IMR-90 (cell line): ENCODE results near the gene RPL41. TPM values are rescaled to one million over a fixed set of nuclear protein-coding genes. Genes with fewer than 3 reads are reported as not detected.
"Not testable (repeated sequence)": the region's sequence is repeated elsewhere in the genome, so short reads cannot be mapped to it uniquely, and the experiment has no call there.

Source experiments
- ATAC-seq: fragments of 200-7000 bp; cut with Tn5 transposase; 2 replicates; pipeline ENCODE4 v1.9.1; 2020; ENCODE audit warnings: low read depth, mild to moderate bottlenecking, moderate library complexity
- BruUV-seq: library from RNA; stranded (reverse); fragments of 400-500 nt; replicated peaks from 2 replicates; lab custom pipeline; 2021; lab: Mats Ljungman, UMichigan
- CTCF ChIA-PET: fragments of 300-600 bp; formaldehyde crosslinking; extraction: SDS; loops from one replicate; lab custom pipeline; 2021; ENCODE audit warnings: antibody characterized with exemption; lab: Yijun Ruan, JAX
- POLR2A ChIA-PET: fragments of 300-600 bp; sonication (Branson Sonifier 250); formaldehyde crosslinking; loops from one replicate; lab custom pipeline; 2022; ENCODE audit warnings: antibody characterized with exemption; ENCODE audit not compliant: unreplicated experiment; lab: Charles Lee
- DNase-seq: peaks from one replicate; pipeline ENCODE4 v3.0.0; 2013
- H2AFZ ChIP-seq: replicated peaks from 2 replicates; pipeline ENCODE3; 2013; ENCODE audit warnings: low read length, mild to moderate bottlenecking; ENCODE audit not compliant: poor library complexity
- H2AK5ac ChIP-seq: 2 replicates; pipeline ENCODE4 v1.6.1; 2013; ENCODE audit warnings: low read depth, low read length, inconsistent platforms
- H2AK9ac ChIP-seq: replicated peaks from 2 replicates; pipeline ENCODE3; 2013; ENCODE audit warnings: mild to moderate bottlenecking, low read depth, low read length, moderate library complexity; ENCODE audit not compliant: poor library complexity
- H2BK120ac ChIP-seq: 2 replicates; pipeline ENCODE4 v1.6.1; 2013; ENCODE audit warnings: low read depth, low read length, inconsistent platforms
- H2BK15ac ChIP-seq: 3 replicates; pipeline ENCODE4 v1.6.1; 2013; ENCODE audit warnings: low read depth, low read length, inconsistent platforms
- H2BK20ac ChIP-seq: 2 replicates; pipeline ENCODE4 v1.6.1; 2013; ENCODE audit warnings: low read depth, mild to moderate bottlenecking, inconsistent platforms, low read length, moderate library complexity
- H2BK5ac ChIP-seq: 2 replicates; pipeline ENCODE4 v1.6.1; 2013; ENCODE audit warnings: mild to moderate bottlenecking, low read depth, low read length, inconsistent platforms; ENCODE audit not compliant: poor library complexity, severe bottlenecking
- H3K14ac ChIP-seq: replicated peaks from 2 replicates; pipeline ENCODE4 v1.6.1; 2013; ENCODE audit warnings: low read depth, low read length, inconsistent platforms
- H3K18ac ChIP-seq: 2 replicates; pipeline ENCODE4 v1.6.1; 2013; ENCODE audit warnings: low read depth, low read length, control low read depth
- H3K23ac ChIP-seq: 2 replicates; pipeline ENCODE4 v1.6.1; 2013; ENCODE audit warnings: low read depth, low read length, inconsistent platforms
- H3K27ac ChIP-seq: 2 replicates; pipeline ENCODE4 v1.5.1; 2013; ENCODE audit warnings: mild to moderate bottlenecking, control low read depth, low read length; ENCODE audit not compliant: insufficient read depth
- H3K27me3 ChIP-seq: 2 replicates; pipeline ENCODE4 v1.6.1; 2013; ENCODE audit warnings: low read length; ENCODE audit not compliant: control insufficient read depth, insufficient read depth
- H3K36me3 ChIP-seq: 2 replicates; pipeline ENCODE4 v1.6.1; 2013; ENCODE audit warnings: low read length, mixed read lengths; ENCODE audit not compliant: control insufficient read depth, insufficient read depth
- H3K4ac ChIP-seq: 2 replicates; pipeline ENCODE4 v1.6.1; 2013; ENCODE audit warnings: low read depth, low read length, inconsistent platforms
- H3K4me1 ChIP-seq: 2 replicates; pipeline ENCODE4 v1.6.1; 2013; ENCODE audit warnings: low read length, mixed read lengths; ENCODE audit not compliant: control insufficient read depth, insufficient read depth
- H3K4me2 ChIP-seq: 2 replicates; pipeline ENCODE4 v1.6.1; 2013; ENCODE audit warnings: low read depth, mild to moderate bottlenecking, control low read depth, low read length, moderate library complexity
- H3K4me3 ChIP-seq: 2 replicates; pipeline ENCODE4 v1.5.1; 2013; ENCODE audit warnings: low read depth, mild to moderate bottlenecking, control low read depth, low read length, moderate library complexity; ENCODE audit not compliant: insufficient read depth
- H3K56ac ChIP-seq: 2 replicates; pipeline ENCODE4 v1.6.1; 2013; ENCODE audit warnings: low read length, inconsistent platforms; ENCODE audit not compliant: insufficient read depth; ENCODE audit errors: extremely low read depth
- H3K79me1 ChIP-seq, 2 experiments: 2 replicates each; pipeline ENCODE4 v1.6.1; 2013; ENCODE audit warnings: low read length in 2 of 2, inconsistent platforms in 1 of 2, low read depth in 1 of 2
- H3K9ac ChIP-seq: 2 replicates; pipeline ENCODE4 v1.6.1; 2013; ENCODE audit warnings: low read depth, low read length, control low read depth
- H3K9me1 ChIP-seq: 2 replicates; pipeline ENCODE4 v1.6.1; 2013; ENCODE audit warnings: low read length, inconsistent platforms; ENCODE audit not compliant: insufficient read depth
- H3K9me3 ChIP-seq: 2 replicates; pipeline ENCODE4 v1.6.1; 2013; ENCODE audit warnings: low read length; ENCODE audit not compliant: control insufficient read depth, insufficient read depth
- H4K20me1 ChIP-seq: 2 replicates; pipeline ENCODE4 v1.6.1; 2013; ENCODE audit warnings: low read length, inconsistent platforms; ENCODE audit not compliant: insufficient read depth
- H4K5ac ChIP-seq: 2 replicates; pipeline ENCODE4 v1.6.1; 2013; ENCODE audit warnings: mild to moderate bottlenecking, low read depth, low read length, control low read depth
- H4K8ac ChIP-seq, 2 experiments: 2 replicates each; pipeline ENCODE4 v1.6.1; 2013; ENCODE audit warnings: low read depth in 2 of 2, low read length in 2 of 2, control low read depth in 1 of 2, inconsistent platforms in 1 of 2
- H4K91ac ChIP-seq: 2 replicates; pipeline ENCODE4 v1.6.1; 2013; ENCODE audit warnings: low read depth, low read length, inconsistent platforms; ENCODE audit not compliant: insufficient read depth
- WGBS, 2 experiments: methylation state at CpG; one replicate each; pipeline versions ENCODE4 v1.1.5 to v1.1.7; 2013; ENCODE audit warnings: missing lambda C conversion rate in 2 of 2; ENCODE audit not compliant: insufficient read length in 1 of 2; ENCODE audit errors: extremely low coverage in 2 of 2; 5-methylcytosine and 5-hydroxymethylcytosine counted together
- dilution Hi-C: fragments of 300-500 bp; cut with HindIII; formaldehyde crosslinking; loops from one replicate; pipeline ENCODE4 v1.14.3; 2018; ENCODE audit warnings: low sequenced_read_pairs; ENCODE audit not compliant: unreplicated experiment
- in situ Hi-C: fragments of 300-500 bp; cut with MboI; formaldehyde crosslinking; loops from 3 replicates; pipeline ENCODE4 v1.14.3; 2019; ENCODE audit warnings: low sequenced_read_pairs, inconsistent platforms, mixed read lengths
- intact Hi-C: fragments of 100-400 bp; cut with micrococcal nuclease; formaldehyde crosslinking; loops from 2 replicates; pipeline ENCODE4 v1.10.0; 2022
- polyA plus RNA-seq, 3 experiments: library from polyadenylated mRNA; depleted of rRNA; stranded (reverse); fragments of >200 nt; gene quantifications; 2 replicates each; pipeline ENCODE4 v1.2.3, GENCODE V29; 2012; ENCODE audit warnings: low replicate concordance in 1 of 3
- total RNA-seq: library from RNA; depleted of rRNA; stranded (reverse); fragments of >200 nt; gene quantifications from 2 replicates; pipeline ENCODE4 v1.2.3, GENCODE V29; 2012

Gene RPL41
- total and polyA plus RNA-seq, 2 of the 4 experiments (the other 2 are of a cell fraction), result 1,119 to 9,394 TPM

- peaks cover 27 to 69% of the 10 kb centered on the region in 2 experiments for H3K79me1 ChIP-seq
- BruUV-seq, H2BK120ac ChIP-seq, H3K56ac ChIP-seq, ATAC-seq, H2BK5ac ChIP-seq, H4K5ac ChIP-seq, in situ Hi-C loops, intact Hi-C loops, H2AFZ ChIP-seq, H3K27me3 ChIP-seq, H3K14ac ChIP-seq, H3K23ac ChIP-seq, H2AK9ac ChIP-seq, H3K18ac ChIP-seq, H3K9me3 ChIP-seq, H3K9me1 ChIP-seq, dilution Hi-C loops, H2BK20ac ChIP-seq, H4K91ac ChIP-seq, H3K4me2 ChIP-seq, H2BK15ac ChIP-seq: not testable (repeated sequence)
- peak overlapping the region; percentile 96; the same call in 1 of the 2 replicates for H3K4ac ChIP-seq
- H3K4me1 ChIP-seq, result peaks cover 23% of the 10 kb centered on the region
- peak overlapping the region; percentile 42; the same call in 1 of the 2 replicates for H3K4me3 ChIP-seq
- H4K20me1 ChIP-seq, result peaks cover 34% of the 10 kb centered on the region
- peak overlapping the region in 1 of 2 experiments; percentile 89; a peak in 2 of 4 replicates for H4K8ac ChIP-seq
- CTCF ChIA-PET, result interaction anchor here (0.6 kb wide), 1 partner anchor 1698 kb away, joined by 4 read pairs; no protein-coding TSS in a partner anchor
- 0 out of 2 replicates have a peak overlapping the region, but pooled peaks have one; percentile 86 for H2AK5ac ChIP-seq
- peak; percentile 42 for DNase-seq
- 100% methylated on average over 6 of the region's 21 CpGs; no CpG with 5 or more reads in 1 of the 2 experiments for WGBS, 2 experiments
- peak overlapping the region; percentile 88; the same call in 1 of the 2 replicates for H3K27ac ChIP-seq
- POLR2A ChIA-PET, result interaction anchor here (0.6 kb wide), 1 partner anchor 10 kb away, joined by 5 read pairs; no protein-coding TSS in a partner anchor
- peak overlapping the region; percentile 76; the same call in 1 of the 2 replicates for H3K9ac ChIP-seq
- peaks cover 31% of the 10 kb centered on the region for H3K36me3 ChIP-seq
These were observed 40.2 kb downstream of the RPL41 start for GRCh38 chr12:56156464-56157200.
